ENCODE data around the gene FGF18. TPM values are rescaled to one million over a fixed set of nuclear protein-coding genes. Genes with fewer than 3 reads are reported as not detected.

FGF18 gene
- total and polyA plus RNA-seq, 4 donors: 0.08 TPM; not detected in 3

GRCh38 chr5:171420431-171421241 is 1.2 kb downstream of the FGF18 start:
- Histone ChIP-seq H3K4me1 (ENCODE audit: control insufficient read depth in 4 of 4, insufficient read depth in 4 of 4, low read length in 3 of 4) (peaks cover 16 to 27% (median 19%) of the 10 kb centered on the region in 4 donors), H3K27me3 (ENCODE audit: control insufficient read depth in 4 of 4, insufficient read depth in 4 of 4, low read length in 3 of 4) (peaks cover 0 to 6% (median 0%) of the 10 kb centered on the region in 4 donors), H3K36me3 (ENCODE audit: control insufficient read depth in 4 of 4, insufficient read depth in 3 of 4, low read depth in 1 of 4, low read length in 3 of 4) (no peaks in the 10 kb centered on the region), H3K9me3 (ENCODE audit: control insufficient read depth in 4 of 4, low read length in 3 of 4) (no peaks in the 10 kb centered on the region), H3K27ac (ENCODE audit: low read depth in 1 of 2, low read length in 2 of 2) (no peak overlapping the region), H3K9ac (ENCODE audit: low read depth in 1 of 2, low read length in 2 of 2) (no peak overlapping the region), H3K4me3 (ENCODE audit: low read depth in 1 of 3, low read length in 3 of 3) (peak overlapping the region in 1 of 3 donors; percentile 46)
- WGBS: 3% methylated on average over 65 of the region's 65 CpGs
- TF ChIP-seq RAD21 (IDR thresholded peaks at IDR 0.05): no peak
- DNase-seq (ENCODE audit: low spot score): no peak

GRCh38 chr5:171421331-171422262 is 2.1 kb downstream of the FGF18 start:
- Histone ChIP-seq H3K4me3 (ENCODE audit: low read depth in 1 of 3, low read length in 3 of 3) (no peak overlapping the region), H3K9me3 (ENCODE audit: control insufficient read depth in 4 of 4, low read length in 3 of 4) (no peaks in the 10 kb centered on the region), H3K27ac (ENCODE audit: low read depth in 1 of 2, low read length in 2 of 2) (no peak overlapping the region), H3K4me1 (ENCODE audit: control insufficient read depth in 4 of 4, insufficient read depth in 4 of 4, low read length in 3 of 4) (peaks cover 16 to 27% (median 19%) of the 10 kb centered on the region in 4 donors), H3K27me3 (ENCODE audit: control insufficient read depth in 4 of 4, insufficient read depth in 4 of 4, low read length in 3 of 4) (peaks cover 0 to 6% (median 0%) of the 10 kb centered on the region in 4 donors), H3K36me3 (ENCODE audit: control insufficient read depth in 4 of 4, insufficient read depth in 3 of 4, low read depth in 1 of 4, low read length in 3 of 4) (no peaks in the 10 kb centered on the region), H3K9ac (ENCODE audit: low read depth in 1 of 2, low read length in 2 of 2) (no peak overlapping the region)
- DNase-seq (ENCODE audit: low spot score): no peak
- 61% methylated on average over 16 of the region's 16 CpGs for WGBS
- no peak for TF ChIP-seq RXRA (IDR thresholded peaks at IDR 0.05)
- TF ChIP-seq MAX (IDR thresholded peaks at IDR 0.05): no peak
- TF ChIP-seq FOXA1 (IDR thresholded peaks at IDR 0.05): no peak
- TF ChIP-seq FOXA2 (IDR thresholded peaks at IDR 0.05): no peak

GRCh38 chr5:171422495-171422894 is 3.0 kb downstream of the FGF18 start:
- H3K4me1 ChIP-seq (ENCODE audit: control insufficient read depth in 4 of 4, insufficient read depth in 4 of 4, low read length in 3 of 4): peaks cover 16 to 27% (median 19%) of the 10 kb centered on the region in 4 donors
- H3K27me3 ChIP-seq (ENCODE audit: control insufficient read depth in 4 of 4, insufficient read depth in 4 of 4, low read length in 3 of 4): peaks cover 0 to 6% (median 0%) of the 10 kb centered on the region in 4 donors
- H3K9me3 ChIP-seq (ENCODE audit: control insufficient read depth in 4 of 4, low read length in 3 of 4): no peaks in the 10 kb centered on the region
- no peak overlapping the region for H3K27ac ChIP-seq (ENCODE audit: low read depth in 1 of 2, low read length in 2 of 2)
- no peak overlapping the region for H3K4me3 ChIP-seq (ENCODE audit: low read depth in 1 of 3, low read length in 3 of 3)
- DNase-seq (ENCODE audit: low spot score): no peak
- WGBS: 96% methylated on average over 2 of the region's 2 CpGs
- no peaks in the 10 kb centered on the region for H3K36me3 ChIP-seq (ENCODE audit: control insufficient read depth in 4 of 4, insufficient read depth in 3 of 4, low read depth in 1 of 4, low read length in 3 of 4)
- H3K9ac ChIP-seq (ENCODE audit: low read depth in 1 of 2, low read length in 2 of 2): no peak overlapping the region
- no peak for TF ChIP-seq RAD21 (IDR thresholded peaks at IDR 0.05)
- TF ChIP-seq FOXA2 (IDR thresholded peaks at IDR 0.05): no peak
- no peak for TF ChIP-seq EGR1 (IDR thresholded peaks at IDR 0.05; ENCODE audit: low read depth in 2 of 2)
- no peak for TF ChIP-seq REST (IDR thresholded peaks at IDR 0.05)
- no peak for TF ChIP-seq JUND (IDR thresholded peaks at IDR 0.05)
- TF ChIP-seq HNF4G (IDR thresholded peaks at IDR 0.05): no peak
- TF ChIP-seq MAX (IDR thresholded peaks at IDR 0.05): no peak
- TF ChIP-seq CTCF (IDR thresholded peaks at IDR 0.05; ENCODE audit: low read depth, low read length, missing input control): no peak
- no peak for TF ChIP-seq GABPA (IDR thresholded peaks at IDR 0.05 in 1 of 2, conservative IDR thresholded peaks at IDR 0.05 in 1 of 2)
- no peak for TF ChIP-seq SP1 (IDR thresholded peaks at IDR 0.05)
- TF ChIP-seq RXRA (IDR thresholded peaks at IDR 0.05): no peak
- no peak for TF ChIP-seq YY1 (IDR thresholded peaks at IDR 0.05)
- no peak for TF ChIP-seq ZBTB33 (IDR thresholded peaks at IDR 0.05)
- no peak for TF ChIP-seq ATF3 (IDR thresholded peaks at IDR 0.05)
- no peak for TF ChIP-seq FOXA1 (IDR thresholded peaks at IDR 0.05)
- no peak for TF ChIP-seq TAF1 (conservative IDR thresholded peaks at IDR 0.05)
- no peak for TF ChIP-seq HNF4A (conservative IDR thresholded peaks at IDR 0.05)
